Heart left ventricle (tissue), 16 donors: ENCODE results near the gene ANKRD44. TPM values are rescaled to one million over a fixed set of nuclear protein-coding genes. Genes with fewer than 3 reads are reported as not detected.

ENCODE experiments used
- ATAC-seq, 4 donors: fragments of 200-7000 bp; cut with Tn5 transposase; one replicate each; pipeline ENCODE4 v1.9.1; 2020 to 2022; ENCODE audit warnings: moderate library complexity in 4 of 4, mild to moderate bottlenecking in 3 of 4, moderate number of reproducible peaks in 1 of 4
- DNase-seq, 5 donors: peaks; one replicate each; pipeline ENCODE4 v3.0.0-alpha.2; 2020
- H3K27ac ChIP-seq, 12 donors: fragments of 200-600 bp; sonication (generic) in 4 of 12; one replicate each; pipeline versions ENCODE4 v1.5.0 to v1.8.0; 2016 to 2022; ENCODE audit warnings: mild to moderate bottlenecking in 2 of 12
- H3K27me3 ChIP-seq, 9 donors: fragments of 200-600 bp; sonication (generic) in 2 of 9; one replicate each; pipeline versions ENCODE4 v1.5.1 to v1.8.0; 2016 to 2022; ENCODE audit warnings: mild to moderate bottlenecking in 3 of 9
- H3K36me3 ChIP-seq, 9 donors: fragments of 200-600 bp; sonication (generic) in 2 of 9; one replicate each; pipeline versions ENCODE4 v1.5.0 to v1.8.0; 2018 to 2022; ENCODE audit warnings: mild to moderate bottlenecking in 2 of 9
- H3K4me1 ChIP-seq, 12 donors: fragments of 200-600 bp; sonication (generic) in 4 of 12; one replicate each; pipeline versions ENCODE4 v1.5.0 to v1.8.0; 2016 to 2022; ENCODE audit warnings: mild to moderate bottlenecking in 3 of 12
- H3K4me3 ChIP-seq, 12 donors: fragments of 200-600 bp; sonication (generic) in 4 of 12; one replicate each; pipeline versions ENCODE4 v1.5.0 to v1.8.0; 2017 to 2022; ENCODE audit warnings: mild to moderate bottlenecking in 9 of 12, moderate library complexity in 4 of 12
- H3K9me3 ChIP-seq, 12 donors: fragments of 200-600 bp; sonication (generic) in 4 of 12; one replicate each; pipeline versions ENCODE4 v1.5.0 to v1.8.0; 2016 to 2022; ENCODE audit warnings: mild to moderate bottlenecking in 1 of 12
- POLR2A ChIP-seq, 2 donors: fragments of 450-650 bp; IDR thresholded peaks; one replicate each; pipeline ENCODE4 v1.6.1; 2017; ENCODE audit warnings: antibody characterized with exemption in 2 of 2, mild to moderate bottlenecking in 2 of 2, moderate library complexity in 2 of 2
- WGBS, 4 donors: extraction: QIAGEN DNeasy Blood & Tissue Kit in 2 of 4; methylation state at CpG; one replicate each; pipeline versions ENCODE4 v1.1.5 to v1.1.7; 2013 to 2018; 5-methylcytosine and 5-hydroxymethylcytosine counted together
- intact Hi-C, 10 donors: fragments of 100-400 bp; cut with DNase I; formaldehyde crosslinking; loops; one replicate each; pipeline versions ENCODE4 v1.11.1 to v1.14.2; 2022
- polyA plus RNA-seq, 2 donors: library from polyadenylated mRNA; stranded (reverse); fragments of 200-250 nt; gene quantifications; one replicate each; pipeline ENCODE4 v1.2.3, GENCODE V29; 2013
- total RNA-seq, 9 donors: library from RNA; depleted of rRNA in 2 of 9; stranded (reverse); fragments of >200 nt in 2 of 9; fragmentation: NEBNext Ultra II Directional in 3 of 9; extraction: Animal tissue kit (Norgen Biotek cat#: 25700) in 3 of 9; gene quantifications; one replicate each; pipeline versions ENCODE4 v1.1.0 to v1.2.4, GENCODE V29; 2016 to 2023
- TF ChIP-seq, protein P1 (sequence below), 12 donors: fragments of 200-600 bp; sonication (generic) in 4 of 12; IDR thresholded peaks; one replicate each; pipeline versions ENCODE4 v1.5.0 to v1.8.0; 2018 to 2022; ENCODE audit warnings: antibody characterized with exemption in 12 of 12, mild to moderate bottlenecking in 5 of 12
- donor health status: ischemic (EF 13 %, LVEDD 7.1; RV severe dilation, severe dysfunction).
- donor health status: healthy with polysubstance abuse.
- donor health status: DM: no; HTN: yes; CAD: no.
- donor health status: DM: no; HTN: no; CAD: no.
- donor health status: ischemic (EF 25% LVEDD 6.9; RV normal size, moderate dysfunction).
- donor health status: ischemic (EF 25% LVEDD 5.7; RV mildly dilated, moderate dysfunction).
- donor health status: healthy.
- donor health status: DM: yes; HTN: yes; CAD: no.
- donor health status: ischemic (EF 35%, LVEDD 5.7; RV mildly dilated, moderate dysfunction).
- donor health status: nonischemic (EF 11% LVEDD 7.7; RV severe dilation, severe dysfunction).
- donor health status: DM: yes; HTN: yes; CAD: no.
- donor health status: PGD.
- donor health status: ischemic (EF 29% LVEDD 5.4; RV normal size, mild dysfunction).
- donor health status: nonischemic (EF 23%, LVEDD 6.1; RV moderate dilation, normal function).

ANKRD44 gene
- total and polyA plus RNA-seq, 11 donors: 2.4 to 30.6 (median 8.4) TPM

DNA sequence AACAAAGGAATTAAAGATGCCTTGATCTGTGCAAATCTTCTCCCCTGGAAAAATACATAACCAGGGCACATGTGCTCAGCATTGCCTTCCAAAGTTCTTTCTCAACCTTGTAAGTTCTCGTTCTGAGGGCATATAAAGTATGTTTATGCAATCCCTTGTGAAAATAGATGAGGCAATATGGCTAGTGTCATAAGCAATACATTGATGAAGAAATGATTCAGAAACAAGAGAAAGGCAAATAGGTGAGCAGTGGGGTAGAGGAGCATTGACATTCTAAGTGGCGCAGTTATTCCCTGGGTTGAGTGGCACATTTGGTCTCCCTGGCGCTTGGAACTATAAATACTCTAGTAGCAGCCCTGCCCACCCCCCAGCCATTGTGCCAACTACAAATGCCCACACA is 326.6 kb downstream of the ANKRD44 start:
- 83 to 92% (median 89%) methylated on average over 3 of the region's 3 CpGs for WGBS, 4 donors
- ATAC-seq (peak in 1 of 4 donors; percentile 31), DNase-seq (no peak)
- TF ChIP-seq, protein P1, sequence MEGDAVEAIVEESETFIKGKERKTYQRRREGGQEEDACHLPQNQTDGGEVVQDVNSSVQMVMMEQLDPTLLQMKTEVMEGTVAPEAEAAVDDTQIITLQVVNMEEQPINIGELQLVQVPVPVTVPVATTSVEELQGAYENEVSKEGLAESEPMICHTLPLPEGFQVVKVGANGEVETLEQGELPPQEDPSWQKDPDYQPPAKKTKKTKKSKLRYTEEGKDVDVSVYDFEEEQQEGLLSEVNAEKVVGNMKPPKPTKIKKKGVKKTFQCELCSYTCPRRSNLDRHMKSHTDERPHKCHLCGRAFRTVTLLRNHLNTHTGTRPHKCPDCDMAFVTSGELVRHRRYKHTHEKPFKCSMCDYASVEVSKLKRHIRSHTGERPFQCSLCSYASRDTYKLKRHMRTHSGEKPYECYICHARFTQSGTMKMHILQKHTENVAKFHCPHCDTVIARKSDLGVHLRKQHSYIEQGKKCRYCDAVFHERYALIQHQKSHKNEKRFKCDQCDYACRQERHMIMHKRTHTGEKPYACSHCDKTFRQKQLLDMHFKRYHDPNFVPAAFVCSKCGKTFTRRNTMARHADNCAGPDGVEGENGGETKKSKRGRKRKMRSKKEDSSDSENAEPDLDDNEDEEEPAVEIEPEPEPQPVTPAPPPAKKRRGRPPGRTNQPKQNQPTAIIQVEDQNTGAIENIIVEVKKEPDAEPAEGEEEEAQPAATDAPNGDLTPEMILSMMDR (IDR thresholded peaks at IDR 0.05): no peak
- no peak for TF ChIP-seq POLR2A (IDR thresholded peaks at IDR 0.05)
- Histone ChIP-seq H3K4me1 (peaks cover 0 to 25% (median 15%) of the 10 kb centered on the region in 12 donors), H3K27ac (no peak overlapping the region), H3K9me3 (no peaks in the 10 kb centered on the region), H3K36me3 (no peaks in the 10 kb centered on the region), H3K4me3 (no peak overlapping the region), H3K27me3 (no peaks in the 10 kb centered on the region)
- intact Hi-C loops: loop anchor here in 1 of 10 donors (10.0 kb wide), 1 partner anchor 59 kb away; the partner anchor contains the start of gene PGAP1

DNA sequence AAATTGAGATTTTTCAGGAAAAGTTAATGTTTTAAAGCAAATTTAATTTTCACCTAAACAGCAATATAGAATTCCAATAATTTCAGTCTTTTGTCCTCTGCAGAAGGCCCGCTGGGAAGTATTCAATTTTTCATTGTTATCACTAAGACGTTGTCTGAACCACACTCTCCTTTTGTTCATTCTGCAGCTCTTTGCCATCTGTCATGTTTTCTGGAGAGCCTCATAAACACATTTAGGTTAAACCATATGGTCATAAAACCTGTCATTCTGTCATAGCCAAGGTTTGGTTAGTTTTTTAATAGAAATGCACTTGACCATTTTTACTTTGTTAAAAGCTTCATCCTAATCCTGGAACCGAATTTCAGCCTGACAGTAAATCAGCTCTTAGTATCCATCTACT is 330.1 kb downstream of the ANKRD44 start:
- DNase-seq (no peak), ATAC-seq (no peak)
- Histone ChIP-seq H3K9me3 (no peaks in the 10 kb centered on the region), H3K4me1 (peaks cover 0 to 5% (median 0%) of the 10 kb centered on the region in 12 donors), H3K36me3 (no peaks in the 10 kb centered on the region), H3K27me3 (no peaks in the 10 kb centered on the region), H3K27ac (no peak overlapping the region), H3K4me3 (no peak overlapping the region)
- intact Hi-C loops: loop anchor here in 1 of 10 donors (10.0 kb wide), 1 partner anchor 56 kb away; the partner anchor contains the start of gene PGAP1
- WGBS, 4 donors: 51 to 63% (median 56%) methylated on average over 3 of the region's 3 CpGs
- TF ChIP-seq, protein P1 (IDR thresholded peaks at IDR 0.05): no peak
- TF ChIP-seq POLR2A (IDR thresholded peaks at IDR 0.05): no peak

DNA sequence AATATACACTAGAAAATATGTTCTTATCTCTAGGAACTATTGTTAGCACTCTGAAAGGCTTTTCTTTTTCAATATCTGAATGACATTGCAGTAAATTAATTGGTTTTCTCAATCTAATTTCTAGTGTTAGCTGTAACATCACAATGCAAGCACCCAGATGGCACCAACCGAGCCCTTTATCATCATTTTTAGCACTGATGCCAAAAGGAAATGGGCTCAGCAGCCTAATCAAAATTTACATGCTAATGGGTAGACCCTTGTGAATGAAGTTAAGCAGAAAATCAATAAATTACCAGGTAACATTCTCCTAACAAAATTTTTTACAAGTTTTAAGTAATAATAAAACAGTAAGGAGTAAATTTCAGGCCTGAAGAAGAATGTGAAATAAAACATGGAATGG is 330.6 kb downstream of the ANKRD44 start:
- TF ChIP-seq, protein P1 (IDR thresholded peaks at IDR 0.05): no peak
- no peak for TF ChIP-seq POLR2A (IDR thresholded peaks at IDR 0.05)
- H3K9me3 ChIP-seq: no peaks in the 10 kb centered on the region
- no peaks in the 10 kb centered on the region for H3K36me3 ChIP-seq
- 71 to 83% (median 75%) methylated on average over 1 of the region's 1 CpG for WGBS, 4 donors
- H3K27ac ChIP-seq: no peak overlapping the region
- H3K4me1 ChIP-seq: peaks cover 0 to under 1% (median 0%) of the 10 kb centered on the region in 12 donors
- DNase-seq: no peak
- ATAC-seq: no peak
- H3K4me3 ChIP-seq: no peak overlapping the region
- H3K27me3 ChIP-seq: no peaks in the 10 kb centered on the region
- intact Hi-C loops: loop anchor here in 1 of 10 donors (10.0 kb wide), 1 partner anchor 55 kb away; the partner anchor contains the start of gene PGAP1

DNA sequence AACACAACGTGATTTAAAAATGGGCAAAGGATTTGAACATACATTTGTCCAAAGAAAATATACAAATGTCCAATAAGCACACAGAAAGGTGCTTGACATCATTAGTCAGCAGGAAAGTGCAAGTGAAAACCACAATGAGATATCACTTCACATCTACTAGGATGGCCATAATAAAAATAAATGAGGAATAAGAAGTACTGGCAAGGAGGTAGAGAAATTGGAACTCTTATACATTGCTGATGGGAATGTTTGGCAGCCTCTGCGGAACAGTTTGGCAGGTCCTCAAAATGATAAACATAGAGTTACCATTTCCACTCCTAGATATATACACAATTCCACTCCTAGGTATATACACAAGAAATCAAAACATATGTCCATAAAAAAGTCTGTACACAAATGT is 333.1 kb downstream of the ANKRD44 start:
- Histone ChIP-seq H3K4me3 (no peak overlapping the region), H3K9me3 (no peaks in the 10 kb centered on the region), H3K27ac (no peak overlapping the region), H3K27me3 (no peaks in the 10 kb centered on the region), H3K4me1 (no peaks in the 10 kb centered on the region), H3K36me3 (no peaks in the 10 kb centered on the region)
- DNase-seq: no peak
- ATAC-seq: no peak
- TF ChIP-seq, protein P1 (IDR thresholded peaks at IDR 0.05): no peak
- no peak for TF ChIP-seq POLR2A (IDR thresholded peaks at IDR 0.05)
- WGBS, 4 donors: 69 to 74% (median 70%) methylated on average over 2 of the region's 2 CpGs
- intact Hi-C loops: no loop called here
